Hypothalamus (tissue), 51 donors: ENCODE data around the gene BORCS5.
"Not testable (repeated sequence)": the region's sequence is repeated elsewhere in the genome, so short reads cannot be mapped to it uniquely, and the experiment has no call there.

Source experiments
- DNase-seq, 51 donors: peaks; one replicate each; lab custom pipeline; 2025; lab: John Stamatoyannopoulos, UW

BORCS5 gene

DNA sequence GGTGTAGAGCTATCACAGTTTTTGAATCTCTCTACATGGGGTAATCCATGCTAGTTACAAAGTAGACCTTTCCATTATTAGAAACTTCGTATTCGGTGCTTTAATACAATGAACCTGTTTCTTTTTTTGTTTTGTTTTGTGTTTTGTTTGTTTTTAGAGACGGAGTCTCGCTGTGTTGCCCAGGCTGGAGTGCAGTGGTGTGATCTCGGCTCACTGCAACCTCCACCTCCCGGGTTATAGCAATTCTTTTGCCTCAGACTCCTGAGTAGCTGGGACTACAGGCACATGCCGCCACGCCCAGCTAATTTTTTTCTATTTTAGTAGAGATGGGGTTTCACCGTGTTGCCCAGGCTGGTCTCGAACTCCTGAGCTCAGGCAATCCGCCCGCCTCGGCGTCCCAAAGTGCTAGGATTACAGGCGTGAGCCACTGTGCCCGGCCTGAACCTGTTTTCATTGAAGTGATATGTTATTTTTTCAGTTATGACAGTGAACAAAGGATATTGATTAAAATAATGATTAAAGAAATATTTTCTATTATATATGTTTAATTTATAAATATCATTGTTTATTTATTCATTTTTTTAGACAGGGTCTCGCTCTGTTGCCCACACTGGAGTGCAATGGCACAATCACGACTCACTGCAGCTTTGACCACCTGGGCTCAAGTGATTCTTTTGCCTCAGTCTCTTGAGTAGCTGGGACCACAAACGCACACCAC lies 5.3 kb upstream of the BORCS5 start:
- not testable (repeated sequence) for DNase-seq

DNA sequence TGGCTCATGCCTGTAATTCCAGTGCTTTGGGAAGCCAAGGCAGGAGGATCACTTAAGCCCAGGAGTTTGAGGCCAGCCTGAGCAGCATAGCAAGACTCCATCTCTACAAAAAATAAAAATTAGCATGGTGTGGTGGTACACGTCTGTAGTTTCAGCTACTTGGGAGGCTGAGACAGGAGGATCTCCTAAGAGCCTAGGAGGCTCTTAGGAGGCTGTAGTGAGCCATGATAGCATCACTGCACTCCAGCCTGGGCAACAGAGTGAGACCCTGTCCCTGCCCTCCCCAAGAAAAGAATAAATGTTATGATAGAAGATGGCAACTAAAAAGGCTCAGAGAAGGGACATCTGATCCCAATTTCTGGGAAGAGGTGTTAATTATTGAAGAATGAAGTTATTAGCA lies 3.6 kb upstream of the BORCS5 start:
- no peak for DNase-seq

DNA sequence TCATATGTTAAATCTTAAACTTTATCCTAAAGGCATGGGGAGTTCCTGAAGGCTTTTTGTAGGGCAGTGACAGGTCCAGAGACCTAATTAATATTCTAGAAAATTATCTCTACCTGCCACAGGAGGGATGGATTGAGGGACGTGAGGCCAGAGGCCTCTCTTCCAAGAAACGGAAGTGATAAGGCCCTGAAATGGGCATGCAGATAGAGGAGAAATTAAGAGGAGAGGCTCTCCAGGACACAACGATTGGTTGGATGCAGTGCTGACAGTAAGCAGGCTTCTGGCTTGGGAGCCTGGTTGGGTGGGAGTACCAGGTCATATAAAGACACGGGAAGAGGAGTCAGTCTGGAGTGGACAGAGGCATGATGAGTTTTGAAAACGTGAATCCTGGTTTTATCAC lies 3.1 kb upstream of the BORCS5 start:
- DNase-seq, result no peak

DNA sequence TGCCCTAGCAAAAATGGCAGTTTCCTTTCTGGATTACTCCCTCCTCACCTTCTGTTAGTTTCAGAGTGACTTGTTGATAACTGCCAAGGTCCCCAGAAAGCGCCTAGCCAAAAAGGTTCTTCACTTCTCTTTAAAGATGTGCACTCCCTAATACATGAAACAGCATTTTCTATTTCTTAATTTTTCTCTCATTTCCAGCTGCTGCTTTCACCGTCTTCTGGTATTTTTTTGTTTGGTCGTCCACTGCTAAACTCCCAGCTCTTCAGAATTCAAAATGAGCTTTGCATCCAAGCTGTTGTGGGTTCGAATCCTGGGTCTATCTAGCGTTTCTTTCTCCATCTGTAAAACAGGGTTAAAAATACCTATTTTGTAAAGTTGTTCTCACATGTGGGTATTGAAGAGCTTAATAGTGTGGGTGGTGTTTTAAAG lies 397 bp upstream of the BORCS5 start:
- DNase-seq, result no peak

DNA sequence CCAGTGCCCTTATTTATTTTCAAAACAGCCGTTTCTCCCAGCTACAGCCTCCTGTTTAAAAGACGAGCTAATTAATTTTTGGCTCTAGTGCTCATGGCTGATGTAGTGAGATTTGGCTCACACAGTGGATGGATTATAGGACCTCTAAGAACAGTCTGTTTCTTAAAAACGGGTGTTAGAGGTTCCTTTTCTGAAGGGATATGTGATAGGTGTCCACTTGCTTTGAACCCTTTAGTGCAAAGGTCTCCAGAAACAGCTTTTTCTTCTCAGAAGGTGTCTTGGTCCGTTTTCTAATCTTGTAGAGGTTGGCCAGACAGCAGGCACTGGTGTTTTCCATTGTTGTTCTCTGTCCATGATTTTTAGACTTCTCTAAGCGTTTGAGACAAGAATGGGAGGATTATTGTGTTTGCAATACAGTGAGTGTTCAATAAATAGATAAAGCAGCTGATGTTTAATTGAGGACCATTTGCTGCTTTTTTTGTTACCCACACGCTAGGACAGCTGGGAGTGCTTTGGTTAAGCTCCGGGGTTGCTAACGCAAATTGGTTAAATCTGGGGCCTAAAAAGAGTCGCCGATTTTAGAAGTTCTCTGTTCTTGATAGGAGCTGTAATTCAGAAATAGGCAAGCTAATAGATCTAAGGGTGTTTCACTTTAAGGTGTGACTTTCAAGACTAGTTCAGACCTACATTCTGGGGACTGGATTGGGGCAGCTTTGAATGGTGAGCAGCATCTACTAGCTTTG lies 1.0 kb downstream of the BORCS5 start:
- peak in 3 of 51 donors; percentile 10 to 83 (median 61) for DNase-seq

DNA sequence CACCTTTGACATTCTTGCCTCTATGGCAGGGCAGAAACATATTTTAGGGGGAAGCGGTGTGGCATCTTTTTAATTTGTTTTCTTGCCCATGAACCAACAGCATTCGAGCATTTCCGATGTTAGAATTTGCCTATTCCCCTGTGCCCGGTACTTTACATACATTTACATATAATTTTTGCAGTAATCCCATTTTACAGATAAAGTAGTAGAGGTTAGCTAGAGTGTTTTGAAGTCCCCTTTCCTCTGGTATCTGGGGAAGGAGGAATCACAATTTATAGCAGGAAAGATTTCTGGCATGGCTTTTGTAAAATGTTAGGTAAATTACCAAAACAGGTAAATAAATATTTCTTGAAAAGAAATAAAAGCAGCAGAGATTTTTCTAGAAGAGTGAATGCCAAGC lies 1.6 kb downstream of the BORCS5 start:
- no peak for DNase-seq

DNA sequence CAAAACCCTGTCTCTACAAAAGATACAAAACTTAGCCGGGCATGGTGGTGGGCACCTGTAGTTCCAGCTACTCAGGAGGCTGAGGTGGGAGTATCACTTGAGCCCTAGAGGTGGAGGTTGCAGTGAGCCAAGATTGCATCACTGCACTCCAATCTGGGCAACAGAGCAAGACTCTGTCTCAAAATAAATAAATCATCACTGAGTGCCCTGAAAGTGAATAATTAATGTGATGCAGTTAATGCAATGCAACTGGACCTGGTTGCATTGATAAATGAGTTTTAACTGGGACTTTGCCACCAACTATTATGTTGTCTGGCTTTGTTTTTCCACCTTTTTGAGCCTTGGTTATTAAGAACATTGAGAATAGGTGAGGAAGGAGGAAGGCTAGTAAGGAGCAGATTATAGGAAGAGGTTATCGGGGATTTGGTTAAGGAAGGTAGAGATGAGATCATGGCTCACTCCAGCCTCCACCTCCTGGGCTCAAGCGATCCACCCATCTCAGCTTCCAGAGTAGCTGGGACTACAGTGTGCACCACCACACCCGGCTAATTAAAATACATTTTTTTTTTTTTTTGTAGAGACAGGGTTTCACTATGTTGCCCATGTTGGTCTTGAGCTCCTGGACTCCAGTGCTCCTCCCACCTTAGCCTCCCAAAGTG lies 8.0 kb downstream of the BORCS5 start:
- DNase-seq, result no peak

DNA sequence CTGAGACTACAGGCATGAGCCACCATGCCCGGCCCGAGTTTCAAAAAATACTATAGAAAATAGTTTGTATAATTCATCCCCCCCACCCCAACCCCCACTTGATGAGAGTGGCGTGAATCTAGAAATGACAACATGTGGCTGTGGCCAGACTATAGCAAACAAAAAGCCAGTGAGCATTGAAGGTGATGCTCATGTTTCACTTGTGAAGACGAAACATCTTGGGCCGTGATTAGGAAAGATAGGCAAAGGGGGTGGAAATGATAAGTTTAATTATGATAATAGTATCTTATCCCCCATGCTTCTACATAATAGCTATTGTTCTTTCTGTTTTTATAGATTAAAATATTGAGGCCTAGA lies 8.5 kb downstream of the BORCS5 start:
- DNase-seq, result no peak

DNA sequence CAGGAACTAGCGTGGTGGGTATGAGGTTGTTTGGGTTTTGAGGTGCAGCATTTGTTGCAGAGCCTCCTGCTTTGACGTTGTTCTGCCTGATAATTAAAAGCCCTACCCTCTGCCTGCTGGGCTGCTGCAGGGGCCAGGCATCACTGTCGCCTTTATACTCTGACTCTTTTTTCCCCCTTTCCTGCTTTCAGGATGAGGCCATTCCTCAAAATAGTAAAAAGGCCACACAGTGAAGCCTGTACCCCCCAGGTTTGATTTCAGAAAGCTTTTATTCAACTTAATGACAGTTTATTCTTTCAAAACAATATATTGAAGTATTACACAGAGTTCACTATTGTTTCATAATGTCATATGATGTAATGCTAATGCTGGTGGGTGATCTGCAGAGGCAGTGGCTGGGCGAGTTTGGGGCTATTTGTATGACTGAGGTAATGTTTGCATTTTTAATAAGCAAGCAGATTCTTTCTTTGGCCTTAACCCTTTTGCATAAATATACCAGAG lies 9.1 kb downstream of the BORCS5 start:
- peak in 16 of 51 donors; percentile 6 to 74 (median 19) for DNase-seq

DNA sequence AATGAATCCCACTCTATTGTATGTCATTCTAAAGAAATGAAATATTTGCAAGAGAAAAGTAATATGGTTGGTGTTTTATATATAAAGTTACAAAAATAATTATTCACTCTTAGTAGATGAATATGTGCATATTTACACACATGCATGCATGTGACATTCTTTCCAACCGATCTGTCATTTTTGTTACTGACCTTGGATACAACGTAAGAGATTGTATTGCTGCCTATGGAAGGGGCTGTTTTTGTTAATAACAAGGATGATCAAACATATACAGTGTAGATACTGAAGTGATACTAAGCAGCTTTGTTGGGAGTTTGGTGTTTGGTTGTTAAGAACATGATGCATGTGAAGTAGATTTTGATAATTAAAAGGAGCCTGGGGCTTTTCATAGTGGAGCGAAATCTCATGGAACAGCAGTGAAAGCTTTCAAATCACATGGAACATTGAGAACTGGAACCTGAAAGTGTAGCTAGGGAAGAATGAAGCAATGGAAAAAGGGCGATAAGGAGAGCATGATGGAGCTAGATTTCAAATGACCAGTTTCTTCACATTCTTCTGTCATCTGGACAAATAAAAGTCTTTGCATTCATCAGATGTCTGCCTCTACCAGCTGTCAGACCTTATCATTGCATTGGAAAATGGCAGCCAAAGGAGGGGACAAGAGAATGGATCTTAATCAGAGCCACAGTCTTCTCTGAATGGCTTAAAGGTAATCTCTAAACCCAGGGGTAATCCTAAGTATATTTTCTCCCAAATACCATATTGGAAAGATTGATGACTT lies 10.0 kb downstream of the BORCS5 start:
- peak in 1 of 51 donors; percentile 22 for DNase-seq

DNA sequence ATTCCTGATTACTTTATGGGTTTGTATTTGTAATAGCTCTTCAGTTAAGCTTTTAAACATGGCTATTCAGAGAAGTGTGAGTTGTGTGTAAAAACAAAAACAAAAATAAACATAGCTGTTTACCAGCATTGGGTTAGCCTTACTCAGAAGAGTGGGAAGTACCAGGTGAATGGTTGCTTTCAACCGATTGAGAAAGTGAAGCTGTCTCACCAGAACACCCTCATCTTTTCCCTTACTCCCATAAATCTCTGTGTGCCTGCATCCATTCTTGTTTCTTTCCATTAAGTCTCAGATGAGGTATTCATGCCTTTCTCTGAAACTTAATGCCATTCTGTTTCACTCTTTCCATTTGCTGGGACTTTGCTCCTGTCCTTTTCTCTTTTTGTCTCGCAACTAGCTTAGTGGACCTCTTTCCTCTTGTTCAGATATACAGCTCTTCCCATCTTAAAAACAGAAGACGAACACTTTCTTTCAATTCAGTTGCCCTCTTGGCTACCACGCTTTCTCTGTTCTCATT lies 10.7 kb downstream of the BORCS5 start:
- DNase-seq, result no peak

DNA sequence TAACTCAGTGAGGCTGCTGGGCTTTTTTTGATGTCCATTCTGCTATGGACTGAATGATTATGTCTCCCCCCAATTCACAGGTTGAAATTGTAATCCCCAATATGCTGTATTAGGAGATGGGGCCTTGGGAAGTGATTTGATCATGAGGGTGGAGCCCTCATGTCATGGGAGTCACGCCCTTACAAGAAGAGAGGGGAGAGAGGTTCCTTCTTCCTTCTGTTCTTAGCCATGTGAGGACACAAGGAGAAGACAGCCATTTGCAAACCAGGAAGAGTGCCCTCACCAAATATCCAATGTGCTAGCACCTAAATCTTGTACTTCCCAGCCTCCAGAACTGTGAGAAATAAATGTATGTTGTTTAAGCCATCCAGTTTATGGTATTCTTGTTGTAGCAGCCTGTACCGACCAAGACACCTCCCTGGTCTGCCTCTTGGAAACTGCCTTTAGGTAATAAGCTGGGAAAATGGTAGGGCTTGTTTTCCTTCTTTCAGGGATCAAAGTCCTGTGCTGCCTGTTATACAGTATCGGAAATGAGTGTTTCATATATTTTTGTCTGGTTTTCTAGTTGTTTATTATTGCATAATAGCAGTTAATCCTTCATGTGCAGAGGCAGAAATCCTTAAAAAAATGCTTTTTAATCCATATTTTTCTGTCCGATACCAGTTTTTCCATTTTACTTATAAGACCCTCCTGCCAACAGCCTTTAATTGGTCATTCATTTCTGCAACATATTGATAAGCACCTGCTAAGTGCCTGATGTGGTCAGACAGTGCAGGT lies 16.3 kb downstream of the BORCS5 start:
- DNase-seq, result no peak

DNA sequence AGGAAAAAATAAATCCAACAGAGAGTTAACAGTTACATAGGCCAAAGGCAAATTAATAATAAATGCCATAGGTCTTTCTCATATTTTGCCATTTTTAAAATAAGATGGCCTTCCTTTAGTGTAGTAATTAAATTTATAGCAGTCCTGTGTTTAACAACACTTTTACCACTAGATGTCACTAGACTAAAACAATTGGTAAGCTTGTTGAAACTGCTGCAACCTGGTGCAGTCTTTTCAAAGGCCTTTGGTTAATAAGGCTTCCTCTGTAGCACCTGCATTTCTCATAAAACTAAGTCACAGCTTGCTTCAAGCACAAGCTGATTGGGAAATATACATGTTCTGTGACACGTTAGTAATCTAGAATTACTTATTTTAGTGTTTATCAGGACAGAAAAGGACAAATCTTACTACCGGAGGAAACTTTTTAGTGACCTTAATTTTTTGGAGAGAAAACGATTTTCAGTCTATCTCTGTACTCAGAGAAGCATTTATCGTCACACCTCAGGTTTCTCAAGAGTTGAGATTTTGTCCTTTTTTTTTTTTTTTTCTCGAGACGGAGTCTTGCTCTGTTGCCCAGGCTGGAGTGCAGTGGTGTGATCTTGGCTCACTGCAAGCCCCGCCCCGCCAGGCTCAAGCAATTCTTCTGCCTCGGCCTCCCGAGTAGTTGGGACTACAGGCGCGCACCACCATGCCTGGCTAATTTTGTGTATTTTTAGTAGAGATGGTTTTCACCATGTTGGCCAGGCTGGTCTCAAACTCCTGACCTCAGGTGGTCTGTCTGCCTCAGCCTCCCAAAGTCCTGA lies 20.0 kb downstream of the BORCS5 start:
- DNase-seq, result peak in 2 of 51 donors; percentile 35 to 59

DNA sequence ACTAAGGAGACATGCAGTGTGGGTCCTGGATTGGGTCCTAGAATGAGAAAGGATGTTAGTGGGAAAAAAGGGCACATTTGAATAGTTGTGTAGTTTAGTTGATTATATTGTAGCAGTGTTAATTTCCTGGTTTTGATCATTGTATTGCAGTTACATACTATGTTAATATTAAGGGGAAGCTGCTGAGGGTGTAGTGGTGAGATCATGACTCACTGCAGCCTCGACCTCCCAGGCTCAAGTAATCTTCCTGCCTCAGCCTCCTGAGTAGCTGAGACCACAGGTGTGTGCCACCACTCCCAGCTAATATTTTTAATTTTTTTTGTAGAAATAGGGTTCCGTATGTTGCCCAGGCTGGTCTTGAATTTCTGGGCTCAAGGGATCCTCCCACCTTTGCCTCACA lies 21.7 kb downstream of the BORCS5 start:
- DNase-seq, result no peak

DNA sequence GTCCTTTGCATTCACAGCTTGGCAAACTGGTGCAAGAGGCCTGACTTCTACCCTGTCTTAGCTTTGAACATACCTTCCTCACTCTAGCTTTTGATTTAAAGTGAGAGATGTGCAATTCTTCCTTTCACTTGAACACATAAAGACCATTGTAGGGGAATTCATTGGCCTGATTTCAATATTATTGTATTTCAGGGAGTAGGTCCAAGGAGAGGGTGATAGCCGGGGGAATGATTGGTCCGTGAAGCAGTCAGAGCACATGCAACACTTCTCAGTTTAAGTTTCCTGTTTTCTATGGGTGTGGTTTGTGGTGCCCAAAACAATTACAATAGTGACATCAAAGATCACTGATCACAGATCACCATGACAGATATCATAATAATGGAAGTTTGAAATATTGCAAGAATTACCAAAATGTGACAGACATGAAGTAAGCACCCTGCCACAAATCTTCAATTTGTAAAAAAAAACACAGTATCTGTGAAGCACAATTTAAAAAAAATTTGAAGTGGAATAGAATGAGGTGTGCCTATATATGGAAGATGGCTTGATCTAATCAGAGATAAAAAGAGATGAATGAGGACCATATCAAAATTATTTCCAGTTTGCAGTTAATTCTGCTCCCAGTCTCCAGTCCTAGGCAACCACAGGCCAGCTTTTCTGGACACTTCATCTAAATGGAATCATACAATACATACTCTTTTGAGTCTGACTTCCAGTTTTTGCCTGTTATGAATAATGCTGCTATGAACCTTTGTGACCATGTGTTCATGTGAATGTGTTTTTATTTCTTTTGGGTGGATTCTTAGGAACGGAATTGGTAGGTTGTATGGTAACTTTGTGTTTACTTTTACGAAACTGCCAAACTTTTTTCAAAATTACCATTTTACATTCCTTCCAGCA lies 23.2 kb downstream of the BORCS5 start:
- DNase-seq, result no peak

DNA sequence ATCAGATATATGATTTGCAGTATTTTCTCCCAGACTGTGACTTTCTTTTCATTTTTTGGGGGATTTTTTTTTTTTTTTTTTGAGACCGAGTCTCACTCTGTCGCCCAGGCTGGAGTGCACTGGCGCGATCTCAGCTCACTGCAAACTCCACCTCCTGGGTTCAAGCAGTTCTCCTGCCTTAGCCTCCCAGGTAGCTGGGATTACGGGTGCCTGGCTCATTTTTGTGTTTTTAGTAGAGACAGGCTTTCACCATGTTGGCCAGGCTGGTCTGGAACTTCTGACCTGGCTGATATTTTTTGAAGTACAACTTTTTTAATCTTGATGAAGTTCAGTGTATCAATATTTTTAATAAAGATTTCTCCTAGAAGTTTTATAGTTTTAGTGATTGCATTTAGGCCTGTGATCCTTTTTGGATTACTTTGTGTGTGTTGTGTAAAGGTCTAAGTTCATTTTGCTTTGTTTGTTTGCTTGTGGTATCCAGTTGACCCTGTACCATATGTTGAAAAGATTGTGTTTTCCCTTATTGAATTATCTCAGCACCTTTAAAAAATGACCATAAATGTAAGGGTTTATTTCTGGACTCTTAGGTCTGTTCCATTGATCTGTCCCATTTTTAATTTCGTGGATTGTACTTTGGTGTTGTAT lies 24.2 kb downstream of the BORCS5 start:
- no peak for DNase-seq

DNA sequence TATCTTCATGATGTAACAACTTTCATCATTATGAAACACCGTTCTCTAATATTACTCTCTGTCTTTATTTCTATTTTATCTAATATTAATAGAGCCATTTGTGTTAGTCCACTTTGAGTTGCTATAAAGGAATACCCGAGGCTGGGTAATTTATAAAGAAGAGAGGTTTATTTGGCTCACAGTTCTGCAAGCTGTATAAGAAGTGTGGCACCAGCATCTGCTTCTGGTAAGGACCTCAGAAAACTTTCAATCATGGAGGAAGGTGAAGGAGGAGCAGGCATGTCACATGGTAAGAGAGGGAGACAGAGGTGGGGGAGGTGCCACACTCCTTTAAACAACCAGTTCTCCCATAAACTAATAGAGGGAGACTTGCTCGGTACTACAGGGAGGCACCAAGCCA lies 25.1 kb downstream of the BORCS5 start:
- no peak for DNase-seq
